GM23248 (cell line): ENCODE measurements around the gene CFAP299. TPM values are rescaled to one million over a fixed set of nuclear protein-coding genes. Genes with fewer than 3 reads are reported as not detected.

ENCODE experiments used
- DNase-seq: peaks from one replicate; pipeline ENCODE4 v3.0.0-alpha.2; 2015
- H2AFZ ChIP-seq: fragments of 200-600 bp; sonication (generic); 2 replicates; pipeline ENCODE4 v1.6.1; 2016; ENCODE audit warnings: antibody characterized with exemption
- H3F3A ChIP-seq: fragments of 200-600 bp; sonication (generic); 2 replicates; pipeline ENCODE4 v1.6.1; 2016; ENCODE audit warnings: mild to moderate bottlenecking, antibody characterized with exemption, mixed run types; ENCODE audit not compliant: insufficient read depth
- H3K27ac ChIP-seq: fragments of 200-600 bp; sonication (generic); 2 replicates; pipeline ENCODE4 v1.5.1; 2016; ENCODE audit warnings: mild to moderate bottlenecking
- H3K27me3 ChIP-seq: fragments of 200-600 bp; sonication (generic); replicated peaks from 2 replicates; pipeline ENCODE4 v1.6.1; 2016; ENCODE audit warnings: mild to moderate bottlenecking; ENCODE audit not compliant: insufficient read depth
- H3K36me3 ChIP-seq: fragments of 200-600 bp; sonication (generic); 2 replicates; pipeline ENCODE4 v1.6.1; 2016; ENCODE audit warnings: low read depth, mild to moderate bottlenecking
- H3K4me1 ChIP-seq: fragments of 200-600 bp; sonication (generic); 2 replicates; pipeline ENCODE4 v1.6.1; 2016; ENCODE audit warnings: mild to moderate bottlenecking; ENCODE audit not compliant: insufficient read depth
- H3K4me2 ChIP-seq: fragments of 200-600 bp; sonication (generic); one replicate; pipeline ENCODE4 v1.6.1; 2016; ENCODE audit warnings: mild to moderate bottlenecking; ENCODE audit not compliant: unreplicated experiment
- H3K4me3 ChIP-seq: fragments of 200-600 bp; sonication (generic); 2 replicates; pipeline ENCODE4 v1.5.1; 2016; ENCODE audit warnings: mild to moderate bottlenecking
- H3K79me2 ChIP-seq: fragments of 200-600 bp; sonication (generic); 2 replicates; pipeline ENCODE4 v1.6.1; 2016; ENCODE audit warnings: mild to moderate bottlenecking; ENCODE audit not compliant: insufficient read depth
- H3K9ac ChIP-seq: fragments of 200-600 bp; sonication (generic); 2 replicates; pipeline ENCODE4 v1.6.1; 2016; ENCODE audit warnings: mild to moderate bottlenecking
- H3K9me2 ChIP-seq: fragments of 200-600 bp; sonication (generic); 2 replicates; pipeline ENCODE4 v1.6.1; 2016; ENCODE audit warnings: mixed run types, mild to moderate bottlenecking, moderate library complexity; ENCODE audit not compliant: insufficient read depth
- H3K9me3 ChIP-seq: fragments of 200-600 bp; sonication (generic); one replicate; pipeline ENCODE4 v1.6.1; 2017; ENCODE audit warnings: low read depth
- H4K20me1 ChIP-seq: fragments of 200-600 bp; sonication (generic); 2 replicates; pipeline ENCODE4 v1.6.0; 2016; ENCODE audit not compliant: insufficient read depth
- EZH2 ChIP-seq: fragments of 200-600 bp; sonication (generic); IDR thresholded peaks from 2 replicates; pipeline ENCODE4 v1.6.1; 2018; ENCODE audit warnings: antibody characterized with exemption, mild to moderate bottlenecking; ENCODE audit not compliant: insufficient read depth, poor library complexity, severe bottlenecking
- EZH2phosphoT487 ChIP-seq: fragments of 200-600 bp; sonication (generic); IDR thresholded peaks from 2 replicates; pipeline ENCODE4 v1.6.1; 2018; ENCODE audit warnings: antibody characterized with exemption, moderate library complexity, mild to moderate bottlenecking, low read depth; ENCODE audit not compliant: insufficient read depth
- WGBS, 2 experiments: methylation state at CpG; one replicate each; pipeline ENCODE4 v1.1.6; 2015 to 2017; ENCODE audit warnings: low lambda C conversion rate in 2 of 2, low coverage in 1 of 2; ENCODE audit errors: missing lambda C conversion rate in 2 of 2; 5-methylcytosine and 5-hydroxymethylcytosine counted together
- in situ Hi-C: fragments of 300-500 bp; cut with MboI; formaldehyde crosslinking; loops from 2 replicates; pipeline ENCODE4 v1.15.0; 2020
- polyA plus RNA-seq: library from polyadenylated mRNA; unstranded; fragments of >200 nt; fragmentation: Nextera tagmentation; extraction: Ambion mirVana; gene quantifications from 2 replicates; pipeline ENCODE4 v1.2.1, GENCODE V29; 2016
- total RNA-seq: library from RNA; depleted of rRNA; stranded (reverse); fragments of >200 nt; shearing (Covaris generic); gene quantifications from 2 replicates; pipeline ENCODE4 v1.2.3, GENCODE V29; 2014

Gene CFAP299
- total and polyA plus RNA-seq, 2 experiments from 2014 or later = 1.0 to 1.1 TPM

DNA sequence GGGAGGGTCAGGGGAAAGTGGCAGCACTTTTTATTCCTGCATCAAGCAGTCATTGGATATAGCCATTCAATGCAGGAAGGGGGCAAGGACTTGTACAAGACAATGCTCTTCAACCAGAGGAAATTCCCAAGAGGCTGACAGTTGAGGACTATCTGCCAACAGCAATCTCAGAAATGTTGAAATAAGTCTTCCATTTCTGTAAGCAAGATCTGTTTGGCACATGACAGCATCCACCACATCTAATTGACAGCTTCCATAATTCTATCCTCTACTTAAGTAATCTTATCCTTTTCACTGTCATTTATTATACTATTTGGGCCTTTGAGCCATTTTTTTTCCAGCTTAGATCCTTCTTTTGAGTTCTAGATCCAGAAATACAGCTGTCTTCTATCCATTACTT, 110.7 kb downstream of the CFAP299 start:
- TF ChIP-seq EZH2 (no peak), EZH2phosphoT487 (no peak)
- H4K20me1 ChIP-seq = no peaks in the 10 kb centered on the region
- peak; percentile 6 for DNase-seq
- H2AFZ ChIP-seq = no peak overlapping the region
- 0 out of 2 replicates have a peak overlapping the region, but pooled peaks have one; percentile 2 for H3K27ac ChIP-seq
- peak overlapping the region; percentile 14 for H3K4me2 ChIP-seq
- H3K9me3 ChIP-seq = no peaks in the 10 kb centered on the region
- peaks cover 7% of the 10 kb centered on the region; the same call in 1 of the 2 replicates for H3F3A ChIP-seq
- no peak overlapping the region for H3K9ac ChIP-seq
- H3K27me3 ChIP-seq = no peaks in the 10 kb centered on the region
- no peaks in the 10 kb centered on the region for H3K36me3 ChIP-seq
- H3K79me2 ChIP-seq = no peaks in the 10 kb centered on the region
- no peak overlapping the region for H3K4me3 ChIP-seq
- in situ Hi-C loops = no loop called here
- H3K9me2 ChIP-seq = no peaks in the 10 kb centered on the region
- H3K4me1 ChIP-seq = peaks cover 20% of the 10 kb centered on the region

DNA sequence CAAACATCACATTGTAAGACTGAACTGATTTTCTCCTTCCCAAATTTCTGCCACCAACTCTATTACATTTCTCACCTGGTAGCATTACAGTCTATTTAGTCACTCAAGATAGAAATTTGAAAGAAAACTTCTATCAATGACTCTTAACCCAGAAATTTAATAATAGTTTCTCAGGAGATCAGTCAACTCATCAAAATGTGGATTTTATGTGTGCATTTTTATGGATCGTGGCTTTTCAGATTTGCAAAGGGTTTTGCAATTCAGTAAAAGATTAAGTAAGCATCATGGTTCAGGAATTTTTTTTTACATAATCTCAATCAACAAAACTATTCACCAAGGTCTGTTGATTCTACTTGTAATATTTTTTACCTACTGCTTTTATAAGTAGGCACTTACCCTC, 111.1 kb downstream of the CFAP299 start:
- Histone ChIP-seq H3K79me2 (no peaks in the 10 kb centered on the region), H3K27me3 (no peaks in the 10 kb centered on the region), H4K20me1 (no peaks in the 10 kb centered on the region), H3K4me2 (peak overlapping the region; percentile 14), H3K4me1 (peaks cover 20% of the 10 kb centered on the region), H3K27ac (0 out of 2 replicates have a peak overlapping the region, but pooled peaks have one; percentile 2), H3K9me3 (no peaks in the 10 kb centered on the region), H3K9ac (no peak overlapping the region), H3F3A (peaks cover 7% of the 10 kb centered on the region; the same call in 1 of the 2 replicates), H3K9me2 (no peaks in the 10 kb centered on the region), H2AFZ (no peak overlapping the region), H3K36me3 (no peaks in the 10 kb centered on the region), H3K4me3 (no peak overlapping the region)
- peak; percentile 45 for DNase-seq
- 21 to 35% methylated on average over 1 of the region's 1 CpG for WGBS, 2 experiments
- no peak for TF ChIP-seq EZH2
- no peak for TF ChIP-seq EZH2phosphoT487
- in situ Hi-C loops = no loop called here

DNA sequence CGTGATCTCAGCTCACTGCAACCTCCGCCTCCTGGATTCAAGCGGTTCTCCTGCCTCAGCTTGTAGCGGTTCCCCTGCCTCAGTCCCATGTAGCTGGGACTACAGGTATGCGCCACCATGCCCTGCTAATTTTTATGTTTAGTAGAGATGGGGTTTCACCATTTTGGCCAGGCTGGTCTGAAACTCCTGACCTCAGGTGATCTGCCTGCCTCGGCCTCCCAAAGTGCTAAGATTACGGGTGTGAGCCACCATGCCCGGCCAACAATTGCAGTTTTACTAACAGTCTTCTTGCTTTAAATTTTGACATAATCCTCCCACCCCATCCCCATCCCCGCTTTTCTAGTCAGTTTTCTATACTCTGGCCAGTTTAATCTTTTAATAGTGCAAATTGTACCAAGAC, 112.0 kb downstream of the CFAP299 start:
- WGBS, 2 experiments = 93 to 99% methylated on average over 9 of the region's 9 CpGs
- H4K20me1 ChIP-seq = no peaks in the 10 kb centered on the region
- H2AFZ ChIP-seq = no peak overlapping the region
- no peaks in the 10 kb centered on the region for H3K79me2 ChIP-seq
- in situ Hi-C loops = no loop called here
- no peaks in the 10 kb centered on the region for H3K9me2 ChIP-seq
- DNase-seq = no peak
- H3K4me2 ChIP-seq = no peak overlapping the region
- H3K9ac ChIP-seq = no peak overlapping the region
- H3K36me3 ChIP-seq = no peaks in the 10 kb centered on the region
- no peak overlapping the region for H3K4me3 ChIP-seq
- H3F3A ChIP-seq = peaks cover 7% of the 10 kb centered on the region; the same call in 1 of the 2 replicates
- no peak overlapping the region for H3K27ac ChIP-seq
- peaks cover 20% of the 10 kb centered on the region for H3K4me1 ChIP-seq
- no peak for TF ChIP-seq EZH2phosphoT487
- H3K27me3 ChIP-seq = no peaks in the 10 kb centered on the region
- no peaks in the 10 kb centered on the region for H3K9me3 ChIP-seq

- H3K9me3 ChIP-seq = no peaks in the 10 kb centered on the region
- no peak overlapping the region for H3K4me3 ChIP-seq
- TF ChIP-seq EZH2 = no peak
- TF ChIP-seq EZH2phosphoT487 = no peak
- in situ Hi-C loops = no loop called here
- H3K9ac ChIP-seq = no peak overlapping the region
- H3K4me2 ChIP-seq = no peak overlapping the region
- no peaks in the 10 kb centered on the region for H4K20me1 ChIP-seq
- H3K27me3 ChIP-seq = no peaks in the 10 kb centered on the region
- 13 to 23% methylated on average over 1 of the region's 1 CpG for WGBS, 2 experiments
- H3F3A ChIP-seq = peaks cover 7% of the 10 kb centered on the region; the same call in 1 of the 2 replicates
- H3K4me1 ChIP-seq = peaks cover 20% of the 10 kb centered on the region
- DNase-seq = peak; percentile 14
- no peaks in the 10 kb centered on the region for H3K79me2 ChIP-seq
- H3K27ac ChIP-seq = no peak overlapping the region
- H2AFZ ChIP-seq = no peak overlapping the region
- H3K36me3 ChIP-seq = no peaks in the 10 kb centered on the region
- no peaks in the 10 kb centered on the region for H3K9me2 ChIP-seq
Measured at GRCh38 chr4:80448056-80448455, 112.5 kb downstream of the CFAP299 start.

DNA sequence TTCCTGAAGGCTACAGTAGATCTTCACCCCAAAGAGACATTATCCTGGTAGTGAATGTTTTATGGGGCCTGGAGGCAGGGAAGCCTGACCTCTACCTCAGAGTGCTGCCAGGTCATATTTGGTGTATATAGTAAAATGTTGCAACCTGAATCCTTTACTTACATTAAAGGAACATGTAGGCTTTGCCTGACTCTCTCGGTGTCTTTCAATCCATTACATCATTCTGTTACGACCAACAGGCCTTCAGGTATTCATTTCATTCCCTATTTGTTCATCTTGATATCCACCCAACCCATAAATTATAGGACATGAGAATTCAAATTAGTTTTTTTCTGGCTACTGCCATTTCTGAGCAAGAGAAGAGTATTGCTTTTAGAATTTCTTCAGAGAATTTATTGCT, 116.5 kb downstream of the CFAP299 start:
- H3K9ac ChIP-seq = no peak overlapping the region
- H3F3A ChIP-seq = 0 out of 2 replicates have a peak, but pooled peaks cover 3% of the 10 kb centered on the region
- no peak overlapping the region for H3K27ac ChIP-seq
- DNase-seq = no peak
- H3K9me3 ChIP-seq = no peaks in the 10 kb centered on the region
- H3K79me2 ChIP-seq = no peaks in the 10 kb centered on the region
- H3K36me3 ChIP-seq = no peaks in the 10 kb centered on the region
- TF ChIP-seq EZH2 (no peak), EZH2phosphoT487 (no peak)
- H4K20me1 ChIP-seq = no peaks in the 10 kb centered on the region
- in situ Hi-C loops = no loop called here
- H3K27me3 ChIP-seq = no peaks in the 10 kb centered on the region
- no peak overlapping the region for H3K4me2 ChIP-seq
- H3K4me3 ChIP-seq = no peak overlapping the region
- H3K4me1 ChIP-seq = peaks cover 15% of the 10 kb centered on the region
- WGBS, 2 experiments = 78 to 82% methylated on average over 2 of the region's 2 CpGs
- no peak overlapping the region for H2AFZ ChIP-seq
- no peaks in the 10 kb centered on the region for H3K9me2 ChIP-seq
